WTC11 (cell line): Measurements from ENCODE around the gene VEPH1.

Experiments used
- CTCF ChIP-seq: fragments of 200-600 bp; IDR thresholded peaks from 2 replicates; pipeline ENCODE4 v1.8.0; 2022; ENCODE audit warnings: antibody characterized with exemption
- E2F1 ChIP-seq: sonication (generic); formaldehyde crosslinking; IDR thresholded peaks from 2 replicates; pipeline ENCODE4 v1.8.0; 2022; ENCODE audit warnings: mild to moderate bottlenecking, missing genetic modification reagents
- NFATC4 ChIP-seq: fragments of 250-450 bp; sonication (Bioruptor Pico); IDR thresholded peaks from 2 replicates; pipeline ENCODE4 v1.9.0; 2021; ENCODE audit warnings: mild to moderate bottlenecking

- TF ChIP-seq CTCF (no peak), NFATC4 (no peak), E2F1 (CRISPR knock-in tag) (no peak)
Measured at GRCh38 chr3:157329551-157329950, 173.7 kb downstream of the VEPH1 start.
